GM19025 (cell line): ENCODE results near the gene IFRD2.

ENCODE experiments used
- ATAC-seq: cut with Tn5 transposase; IDR thresholded peaks from one replicate; pipeline ENCODE4 v1.9.1; 2021; ENCODE audit warnings: mild to moderate bottlenecking, low read depth, moderate library complexity; ENCODE audit not compliant: unreplicated experiment

The IFRD2 gene, protein sequence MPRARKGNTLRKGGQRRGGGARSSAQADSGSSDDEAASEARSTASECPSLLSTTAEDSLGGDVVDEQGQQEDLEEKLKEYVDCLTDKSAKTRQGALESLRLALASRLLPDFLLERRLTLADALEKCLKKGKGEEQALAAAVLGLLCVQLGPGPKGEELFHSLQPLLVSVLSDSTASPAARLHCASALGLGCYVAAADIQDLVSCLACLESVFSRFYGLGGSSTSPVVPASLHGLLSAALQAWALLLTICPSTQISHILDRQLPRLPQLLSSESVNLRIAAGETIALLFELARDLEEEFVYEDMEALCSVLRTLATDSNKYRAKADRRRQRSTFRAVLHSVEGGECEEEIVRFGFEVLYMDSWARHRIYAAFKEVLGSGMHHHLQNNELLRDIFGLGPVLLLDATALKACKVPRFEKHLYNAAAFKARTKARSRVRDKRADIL

DNA sequence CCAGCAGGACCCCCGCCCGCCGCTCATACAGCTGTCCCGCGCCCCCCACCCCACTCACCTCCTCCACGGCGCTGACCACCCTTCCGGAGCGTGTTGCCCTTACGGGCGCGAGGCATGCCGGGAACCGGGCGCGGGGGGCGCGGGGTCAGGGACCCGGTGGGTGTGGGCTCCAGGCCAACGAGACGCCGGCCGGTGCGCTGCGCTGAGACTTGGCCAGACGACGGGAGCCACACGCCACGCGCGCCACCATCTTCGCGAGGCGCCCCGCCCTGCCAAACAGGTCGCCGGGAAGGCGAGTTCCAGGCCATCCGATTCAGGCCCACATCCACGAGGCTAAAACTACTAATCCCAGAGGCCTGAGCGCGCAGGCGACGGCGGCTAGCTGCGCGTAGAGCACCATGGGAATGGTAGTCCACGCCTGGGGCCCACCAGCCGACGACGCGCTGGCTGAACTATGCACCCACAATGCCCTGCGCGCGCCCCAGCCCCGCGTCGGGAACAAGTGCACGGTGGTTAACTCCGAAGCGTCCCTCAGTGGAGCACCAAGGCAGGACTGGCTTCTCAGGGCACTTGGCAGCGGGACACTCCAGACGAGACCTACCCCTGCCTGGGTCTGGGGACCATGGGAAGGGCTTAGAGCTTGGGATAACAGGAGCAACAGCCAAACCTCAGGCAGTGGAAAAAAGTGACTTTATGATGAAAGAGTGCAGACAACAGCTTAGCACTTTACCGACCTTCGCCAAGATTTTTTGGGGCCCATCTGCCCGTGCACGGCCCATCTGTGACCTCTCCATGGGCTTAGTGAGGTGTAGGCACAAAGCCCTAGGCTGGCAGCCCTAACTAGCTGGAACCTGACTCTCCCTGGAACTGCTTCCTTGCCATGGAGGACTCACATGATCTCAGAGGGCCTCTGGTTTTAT lies at the start of gene IFRD2:
IFRD2 (minus strand) TSS at position 271 of the 920 bp plus-strand sequence; CDS start at position 116, 155 bp downstream.
- ATAC-seq: peak; percentile 95

DNA sequence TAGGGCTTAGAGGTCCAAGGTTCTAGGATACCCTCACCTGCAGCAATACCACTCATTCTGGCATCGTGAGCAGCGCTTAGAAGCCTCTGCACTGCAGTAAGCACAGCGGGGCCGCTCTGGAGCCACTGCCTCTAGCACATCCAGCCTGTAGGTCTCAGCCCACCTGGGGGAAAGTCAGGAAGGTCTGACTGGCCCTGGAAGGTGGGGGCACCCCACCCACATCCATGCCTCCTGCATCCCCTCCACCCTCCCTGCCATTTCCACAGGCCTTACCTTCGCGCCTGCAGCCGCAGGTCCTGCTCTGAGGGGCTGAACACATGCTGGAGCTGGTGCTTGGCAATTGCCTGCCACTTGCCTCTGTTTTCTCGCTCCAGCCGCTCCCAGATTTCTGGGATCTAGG lies 49.3 kb upstream of the IFRD2 start:
- no peak for ATAC-seq

DNA sequence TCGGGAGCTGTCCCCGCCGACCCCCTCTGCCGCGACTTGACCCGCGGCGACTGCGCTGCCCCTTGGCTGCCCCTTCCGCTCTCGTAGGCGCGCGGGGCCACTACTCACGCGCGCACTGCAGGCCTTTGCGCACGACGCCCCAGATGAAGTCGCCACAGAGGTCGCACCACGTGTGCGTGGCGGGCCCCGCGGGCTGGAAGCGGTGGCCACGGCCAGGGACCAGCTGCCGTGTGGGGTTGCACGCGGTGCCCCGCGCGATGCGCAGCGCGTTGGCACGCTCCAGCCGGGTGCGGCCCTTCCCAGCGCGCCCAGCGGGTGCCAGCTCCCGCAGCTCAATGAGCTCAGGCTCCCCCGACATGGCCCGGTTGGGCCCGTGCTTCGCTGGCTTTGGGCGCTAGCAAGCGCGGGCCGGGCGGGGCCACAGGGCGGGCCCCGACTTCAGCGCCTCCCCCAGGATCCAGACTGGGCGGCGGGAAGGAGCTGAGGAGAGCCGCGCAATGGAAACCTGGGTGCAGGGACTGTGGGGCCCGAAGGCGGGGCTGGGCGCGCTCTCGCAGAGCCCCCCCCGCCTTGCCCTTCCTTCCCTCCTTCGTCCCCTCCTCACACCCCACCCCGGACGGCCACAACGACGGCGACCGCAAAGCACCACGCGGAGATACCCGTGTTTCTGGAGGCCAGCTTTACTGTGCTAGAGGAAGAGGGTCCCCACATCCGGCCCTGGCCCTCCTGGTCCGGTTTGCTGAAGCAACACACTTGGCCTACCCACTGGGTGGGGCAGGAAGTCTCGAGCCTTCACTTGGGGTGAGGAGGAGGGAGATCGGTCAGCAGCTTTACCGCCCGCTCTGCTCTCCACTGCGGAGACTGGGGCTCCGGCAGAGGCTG lies 48.5 kb upstream of the IFRD2 start, which contains the start of gene RASSF1:
RASSF1 (minus strand) TSS at position 389 of the 882 bp plus-strand sequence; CDS start at position 358, 31 bp downstream.
- ATAC-seq: peak; percentile 20

DNA sequence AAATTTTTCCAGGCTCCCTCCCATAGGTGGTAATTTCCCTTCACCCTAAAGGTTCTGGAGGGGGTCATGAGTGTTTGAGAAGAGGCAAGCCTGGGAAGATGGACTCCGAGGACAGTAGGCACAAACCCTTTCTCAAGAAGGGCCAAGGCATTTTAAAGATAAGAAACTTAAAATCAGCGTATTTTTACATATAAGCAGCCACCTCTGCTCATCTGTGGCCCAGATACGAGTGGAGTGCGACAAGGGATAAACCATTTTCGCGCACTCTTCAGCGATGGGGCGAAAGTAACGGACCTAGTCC lies 47.9 kb upstream of the IFRD2 start:
- ATAC-seq: no peak

DNA sequence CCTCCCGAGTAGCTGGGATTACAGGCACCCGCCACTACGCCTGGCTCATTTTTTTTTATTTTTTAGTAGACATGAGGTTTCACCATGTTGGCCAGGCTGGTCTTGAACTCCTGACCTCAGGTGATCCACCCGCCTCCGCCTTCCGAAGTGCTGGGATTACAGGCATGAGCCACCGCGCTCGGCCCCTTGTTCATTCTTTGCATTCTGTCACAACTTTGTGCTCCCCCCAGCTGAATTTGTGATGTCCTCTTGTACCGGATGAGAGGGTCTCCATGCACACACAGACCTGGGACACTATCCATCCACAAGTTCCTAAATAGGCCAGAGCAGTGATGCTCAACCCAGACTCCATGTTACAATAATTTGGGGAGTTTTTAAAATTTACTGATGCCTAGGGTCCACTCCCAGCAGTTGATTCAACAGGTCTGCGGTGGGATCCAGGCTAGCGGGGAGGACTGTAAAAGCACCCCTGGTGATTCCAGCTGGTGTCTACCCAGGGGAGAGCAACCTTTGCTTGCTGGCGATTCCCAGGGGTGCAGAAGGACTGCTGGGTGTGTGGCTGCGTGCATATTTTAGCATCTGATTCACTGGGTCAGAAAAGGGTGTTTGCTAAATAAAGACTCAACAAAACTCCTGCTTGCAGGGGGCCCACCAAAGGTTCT lies 47.4 kb upstream of the IFRD2 start:
- ATAC-seq: no peak

DNA sequence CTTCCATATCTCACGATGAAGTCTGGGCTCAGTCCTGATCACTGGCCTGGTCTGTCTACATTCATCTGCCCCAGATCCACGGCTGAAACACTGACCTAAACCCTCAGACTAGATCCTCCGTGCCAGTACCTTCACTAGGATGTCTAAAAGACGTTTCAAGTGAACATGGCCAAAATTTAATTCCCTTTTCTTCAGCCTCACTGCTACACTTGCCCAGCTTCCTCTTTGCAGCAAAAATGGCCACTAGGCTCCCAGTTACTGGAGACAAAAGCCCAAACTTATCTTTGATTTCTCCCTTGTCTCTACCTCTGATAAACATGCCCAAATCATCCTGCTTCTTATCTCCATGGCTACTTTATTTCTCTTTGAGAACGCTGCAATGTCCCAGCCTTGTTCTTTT lies 46.7 kb upstream of the IFRD2 start:
- ATAC-seq: no peak

DNA sequence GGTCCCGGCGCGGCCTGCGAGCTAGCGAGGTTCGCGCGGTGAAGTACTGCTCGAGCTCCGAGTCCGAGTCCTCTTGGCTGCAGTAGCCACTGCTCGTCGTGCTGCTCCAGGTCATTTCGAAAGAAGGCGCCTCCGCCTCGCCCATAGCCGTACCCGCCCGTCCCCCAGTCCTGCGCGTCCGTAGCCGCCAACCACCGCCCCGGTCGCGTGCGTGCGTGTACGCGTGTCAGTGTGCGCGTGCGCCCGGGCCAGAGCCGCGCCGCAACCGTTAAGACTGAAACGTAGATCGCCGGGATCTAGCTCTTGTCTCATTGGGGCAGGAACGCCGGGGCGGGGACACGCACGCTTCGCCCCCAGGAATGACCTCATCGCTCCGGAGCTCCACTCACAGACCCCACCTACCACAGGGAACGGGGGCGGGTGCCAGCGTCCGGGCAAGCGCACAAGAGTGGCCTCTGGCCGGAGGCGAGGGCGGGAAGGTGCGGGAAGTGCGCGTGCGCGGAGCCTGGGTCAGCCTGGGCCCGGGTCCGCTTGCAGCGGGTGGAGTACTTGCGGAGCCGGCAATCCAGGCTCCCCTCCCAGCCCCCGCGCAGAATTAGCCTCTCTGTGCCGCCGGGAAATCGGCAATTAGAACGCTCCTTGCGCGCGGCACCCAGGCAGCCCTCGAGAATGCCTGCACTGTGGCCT lies 45.1 kb upstream of the IFRD2 start:
- ATAC-seq: peak; percentile 61

DNA sequence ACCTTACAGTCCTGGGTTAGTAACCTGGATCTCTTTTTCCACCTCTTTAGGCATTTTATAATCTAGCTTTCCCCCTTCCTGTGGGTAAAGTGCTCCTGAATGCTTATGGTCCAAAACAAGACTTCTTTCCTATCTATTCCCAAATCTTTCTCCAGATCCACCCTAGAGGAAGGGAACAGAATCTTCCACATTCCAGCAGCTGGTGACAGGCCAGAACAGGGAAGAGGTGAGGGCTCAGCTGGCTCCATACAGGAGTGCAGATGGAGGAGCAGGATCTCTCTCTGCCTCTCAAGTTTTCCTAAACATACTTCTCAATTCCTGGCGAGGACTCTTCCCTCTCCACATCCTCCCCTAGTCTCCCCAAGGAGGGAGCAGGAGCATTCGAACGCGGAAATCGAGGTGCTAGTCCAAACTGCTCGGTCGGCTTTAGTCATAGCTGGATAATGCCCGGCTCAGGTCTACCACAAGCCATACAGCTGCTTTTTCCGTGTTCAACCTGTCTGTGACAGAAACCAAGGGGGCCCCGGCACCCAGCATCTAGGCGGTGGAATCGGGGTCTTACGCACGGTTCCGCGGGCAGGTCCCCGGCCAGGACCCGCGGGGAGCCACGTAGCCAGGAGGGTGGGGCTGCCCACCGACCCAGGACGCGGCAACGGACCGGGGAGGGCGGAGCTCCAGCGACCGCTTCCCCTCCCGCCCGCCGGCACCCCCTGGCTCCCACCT lies 44.4 kb upstream of the IFRD2 start:
- peak; percentile 33 for ATAC-seq

DNA sequence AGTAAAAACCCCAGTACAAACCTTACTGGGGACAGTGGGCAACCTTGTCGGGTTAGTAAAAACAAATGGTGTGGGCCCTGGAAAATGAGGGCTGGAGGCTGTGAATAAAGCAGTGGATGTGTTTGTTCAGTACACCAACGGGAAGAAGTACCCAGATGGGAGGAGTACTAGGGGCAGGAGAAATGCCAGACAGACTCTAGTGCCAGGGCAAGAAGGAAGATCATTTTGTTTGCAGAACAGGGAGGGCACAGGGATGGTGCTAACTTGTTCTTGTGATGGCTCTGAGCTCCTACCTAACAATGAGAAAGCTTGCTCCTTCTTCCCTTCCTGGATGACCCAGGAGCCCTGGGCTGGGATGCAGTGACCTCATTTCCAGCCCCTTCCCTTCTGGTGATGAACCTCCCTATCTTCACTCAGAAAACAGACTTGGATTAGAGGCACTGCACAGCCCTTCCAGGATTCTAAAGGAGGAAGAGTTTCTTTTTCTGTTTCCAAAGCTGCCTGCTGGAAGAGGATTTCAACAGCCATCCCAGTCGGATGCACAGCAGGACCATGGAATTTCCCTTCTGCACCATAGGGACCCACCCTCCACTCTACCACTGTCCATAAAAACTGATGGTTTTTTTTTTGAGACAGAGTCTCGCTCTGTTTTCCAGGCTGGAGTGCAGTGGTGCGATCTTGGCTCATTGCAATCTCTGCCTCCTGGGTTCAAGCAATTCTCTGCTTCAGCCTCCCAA lies 42.3 kb upstream of the IFRD2 start:
- no peak for ATAC-seq

DNA sequence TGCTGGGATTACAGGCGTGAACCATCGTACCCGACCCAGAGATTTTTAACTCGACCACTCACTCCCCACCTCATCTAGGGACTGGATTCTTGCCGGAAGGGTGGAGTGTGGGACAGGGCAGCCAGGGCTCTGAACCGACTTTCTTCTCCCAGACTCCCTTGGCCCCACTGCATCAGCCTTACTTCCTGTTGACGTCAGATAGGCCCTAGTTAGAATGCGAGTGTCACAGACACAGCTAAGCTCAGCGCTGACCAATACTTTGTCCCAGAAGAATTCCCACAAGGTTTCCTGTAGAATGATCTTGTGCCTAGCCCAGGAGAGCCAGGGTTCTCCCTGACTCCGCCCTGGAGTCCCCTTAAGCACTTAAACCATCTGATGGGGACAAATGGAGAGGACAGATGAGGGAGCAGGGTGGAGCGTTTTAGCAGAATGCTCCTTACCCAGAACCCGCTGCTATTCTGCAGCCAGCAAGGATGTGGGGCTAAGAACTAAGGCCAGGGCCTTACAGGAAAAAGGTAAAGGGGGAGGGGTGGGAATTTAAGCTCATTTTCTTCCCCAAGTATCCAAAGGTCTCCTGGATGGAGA lies 41.6 kb upstream of the IFRD2 start:
- no peak for ATAC-seq

DNA sequence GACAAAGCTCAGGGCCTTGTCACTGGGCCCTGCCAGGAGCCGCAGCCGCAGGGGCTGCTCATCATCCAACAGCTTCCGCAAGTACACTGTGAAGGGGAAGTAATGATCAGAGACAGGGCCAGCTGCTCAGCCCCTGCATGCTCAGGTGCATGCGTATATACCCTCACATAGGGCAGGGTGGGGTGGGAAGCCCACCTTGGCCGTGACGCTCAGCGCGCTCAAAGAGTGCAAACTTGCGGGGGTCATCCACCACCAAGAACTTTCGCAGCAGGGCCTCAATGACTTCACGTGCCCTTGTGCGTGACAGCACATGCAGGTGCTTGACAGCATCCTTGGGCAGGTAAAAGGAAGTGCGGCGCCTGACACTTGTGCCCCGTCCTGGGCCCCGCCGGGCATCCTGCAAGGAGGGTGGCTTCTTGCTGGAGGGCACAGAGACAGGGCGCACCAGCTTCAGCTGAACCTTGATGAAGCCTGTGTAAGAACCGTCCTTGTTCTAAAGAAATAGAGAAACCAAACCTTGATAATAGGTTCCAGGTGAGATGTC lies 39.2 kb upstream of the IFRD2 start:
- no peak for ATAC-seq

DNA sequence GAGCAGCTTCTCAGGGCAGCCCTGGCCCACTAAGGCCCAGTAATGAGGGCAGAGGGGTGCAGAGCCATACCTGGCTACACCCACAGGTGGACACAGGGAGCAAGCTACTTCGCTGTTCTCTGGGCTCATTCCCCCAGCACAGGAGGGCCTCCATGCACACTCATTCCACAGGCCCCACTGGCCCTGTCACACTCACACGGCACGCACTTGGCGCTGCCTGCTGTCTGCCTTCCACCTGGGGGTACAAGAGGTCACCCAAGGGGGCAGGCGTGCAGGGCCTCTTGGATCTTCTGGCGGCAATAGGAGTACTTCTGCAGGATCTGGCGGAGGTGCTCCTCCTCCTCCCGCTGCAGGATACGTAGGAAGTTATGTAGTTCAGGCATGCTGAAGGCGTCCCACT lies 38.1 kb upstream of the IFRD2 start:
- ATAC-seq: no peak

DNA sequence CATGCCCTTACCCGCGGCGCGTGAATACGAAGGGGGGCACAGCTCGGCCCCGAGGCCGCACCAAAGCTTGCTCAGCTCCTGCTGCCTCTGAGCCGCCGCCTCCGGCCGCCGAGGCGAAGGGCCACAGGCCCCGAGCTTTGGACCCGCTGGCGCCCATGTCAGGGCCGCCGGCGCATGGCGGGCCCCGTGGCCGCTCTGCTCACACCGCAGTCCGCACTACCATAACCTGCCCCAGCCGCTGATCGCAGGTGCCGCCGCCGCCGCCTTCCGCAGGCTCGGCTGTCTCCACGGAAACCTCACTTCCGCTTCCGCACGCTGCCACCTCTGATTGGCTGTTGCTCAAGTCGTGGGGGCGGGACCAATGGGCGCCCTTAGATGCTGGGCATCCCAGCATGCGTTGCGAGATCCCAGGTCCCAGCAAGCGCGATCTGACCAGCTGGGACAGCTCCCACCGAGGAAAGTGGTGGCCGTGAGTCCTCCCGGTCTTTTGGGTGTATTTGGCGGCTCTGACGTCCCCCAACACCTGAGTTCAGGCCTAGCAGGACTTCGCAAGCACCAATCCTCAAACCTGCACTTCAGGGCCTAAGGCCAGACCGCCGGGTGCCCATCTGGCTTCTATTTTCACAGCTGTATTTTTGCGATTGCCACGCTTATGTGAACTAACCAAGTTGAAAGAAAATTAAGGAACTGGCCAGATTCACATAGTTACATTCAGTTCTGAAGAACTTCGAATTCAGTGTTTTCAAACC lies 35.9 kb upstream of the IFRD2 start, which contains the start of gene TUSC2:
TUSC2 (minus strand) TSS at position 281 of the 749 bp plus-strand sequence; CDS start at position 157, 124 bp downstream.
- ATAC-seq: peak; percentile 88

DNA sequence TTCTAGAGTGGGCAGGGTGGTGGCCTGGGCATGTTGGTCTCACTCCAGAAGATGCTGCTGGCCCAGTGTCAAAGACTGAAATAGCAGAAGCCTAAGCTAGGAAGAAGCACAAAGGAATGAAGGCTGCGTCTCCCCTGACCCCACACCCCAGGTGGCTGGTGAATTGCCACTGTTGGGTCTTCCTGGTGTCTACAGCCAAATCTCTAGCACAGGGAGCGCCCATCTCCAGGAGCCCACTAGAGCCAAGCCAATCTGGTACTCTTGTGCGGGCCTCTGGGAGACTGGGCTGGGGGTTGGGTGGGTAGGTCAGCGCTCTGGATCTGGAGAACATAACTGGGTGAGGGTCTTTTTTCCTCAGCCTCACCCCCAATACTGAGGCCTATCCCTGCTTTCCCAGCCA lies 34.9 kb upstream of the IFRD2 start:
- ATAC-seq: no peak

DNA sequence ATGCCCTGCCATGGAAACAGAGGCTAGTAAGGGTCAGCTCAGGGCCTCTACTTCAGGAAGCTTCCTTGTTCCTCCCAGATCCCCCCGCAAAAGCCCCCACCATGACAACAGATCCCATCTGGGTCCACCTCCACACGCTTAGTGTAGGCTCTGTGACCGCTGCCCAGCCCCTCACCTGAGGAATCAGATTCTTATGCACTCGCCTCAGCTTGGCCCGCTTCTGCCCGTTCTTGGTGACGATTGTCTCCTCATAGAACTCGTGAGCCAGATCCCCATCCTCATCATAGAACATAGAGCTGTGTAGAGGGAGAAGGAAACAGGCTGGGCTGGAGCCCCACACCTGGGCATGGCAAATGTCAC lies 33.9 kb upstream of the IFRD2 start:
- no peak for ATAC-seq

DNA sequence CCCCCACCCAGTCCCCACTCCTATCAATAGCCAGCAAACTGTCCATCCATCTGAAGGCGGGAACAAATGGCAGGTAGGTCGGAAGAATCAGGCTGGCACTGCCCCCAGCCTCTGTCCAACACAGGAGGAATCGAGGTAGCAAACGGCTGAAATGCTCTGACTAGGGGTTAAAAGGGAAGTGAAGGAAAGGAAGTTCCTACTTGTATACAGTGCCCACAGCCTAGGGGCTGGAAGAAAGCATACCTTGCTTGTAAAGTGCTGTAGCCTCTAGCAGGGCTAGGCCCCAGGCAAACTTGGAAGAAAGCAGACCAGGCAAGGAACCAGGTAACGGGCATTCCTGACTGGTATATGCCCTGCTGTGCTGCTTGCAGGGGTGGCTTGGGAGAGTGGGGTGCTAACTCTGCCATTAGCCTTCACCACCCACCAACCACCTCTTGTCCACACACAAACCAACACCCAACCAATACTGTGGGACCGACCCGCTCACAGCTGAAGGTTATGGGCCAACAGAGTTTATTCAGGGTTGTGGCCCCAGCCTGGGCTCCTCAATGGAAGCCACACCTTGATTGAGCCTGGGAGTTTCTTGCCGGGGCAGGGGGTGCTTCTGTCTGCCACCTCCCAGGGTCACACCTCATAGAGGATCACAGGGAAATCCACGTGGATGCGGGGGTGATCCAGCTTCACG lies 33.4 kb upstream of the IFRD2 start:
- ATAC-seq: no peak
